HepG2 (cell line): ENCODE results near the gene SMAD3. TPM values are rescaled to one million over a fixed set of nuclear protein-coding genes. Genes with fewer than 3 reads are reported as not detected.

Experiments used
- ARID5B ChIP-seq: IDR thresholded peaks from 2 replicates; pipeline ENCODE4 v1.4.0; 2020; ENCODE audit warnings: mild to moderate bottlenecking, missing genetic modification reagents
- DDIT3 ChIP-seq: sonication (generic); formaldehyde crosslinking; IDR thresholded peaks from 2 replicates; pipeline ENCODE4 v1.4.0; 2020; ENCODE audit warnings: mild to moderate bottlenecking, missing genetic modification reagents
- HMG20A ChIP-seq: IDR thresholded peaks from 2 replicates; pipeline ENCODE4 v1.6.1; 2016; ENCODE audit warnings: borderline replicate concordance
- HMGXB3 ChIP-seq: sonication (generic); formaldehyde crosslinking; IDR thresholded peaks from 2 replicates; pipeline ENCODE4 v1.4.0; 2020; ENCODE audit warnings: missing genetic modification reagents, borderline replicate concordance
- HNF4A ChIP-seq: sonication (generic); formaldehyde crosslinking; IDR thresholded peaks from 2 replicates; pipeline ENCODE4 v1.4.0; 2020; ENCODE audit warnings: missing genetic modification reagents
- MTA1 ChIP-seq: sonication (generic); formaldehyde crosslinking; IDR thresholded peaks from 2 replicates; pipeline ENCODE4 v1.4.0; 2020; ENCODE audit warnings: missing genetic modification reagents, mild to moderate bottlenecking, borderline replicate concordance
- PRPF4 ChIP-seq: fragments of 200-400 bp; formaldehyde crosslinking; IDR thresholded peaks from 2 replicates; pipeline ENCODE4 v1.6.1; 2016; ENCODE audit warnings: low read length, low read depth; ENCODE audit not compliant: poor library complexity, severe bottlenecking
- ZBTB39 ChIP-seq: sonication (generic); formaldehyde crosslinking; IDR thresholded peaks from 2 replicates; pipeline ENCODE4 v1.5.0; 2020; ENCODE audit warnings: missing genetic modification reagents
- ZNF281 ChIP-seq: sonication (generic); formaldehyde crosslinking; IDR thresholded peaks from 2 replicates; pipeline ENCODE4 v1.4.0; 2020; ENCODE audit warnings: missing genetic modification reagents, borderline replicate concordance
- ZNF282 ChIP-seq: fragments of 450-650 bp; IDR thresholded peaks from 2 replicates; pipeline ENCODE4 v1.6.1; 2018; ENCODE audit not compliant: partially characterized antibody
- ZNF33B ChIP-seq: sonication (generic); formaldehyde crosslinking; IDR thresholded peaks from 2 replicates; pipeline ENCODE4 v1.5.1; 2020; ENCODE audit warnings: mild to moderate bottlenecking, missing genetic modification reagents
- ZNF414 ChIP-seq: sonication (generic); formaldehyde crosslinking; IDR thresholded peaks from 2 replicates; pipeline ENCODE4 v1.5.0; 2020; ENCODE audit warnings: missing genetic modification reagents
- ZNF451 ChIP-seq: sonication (generic); formaldehyde crosslinking; IDR thresholded peaks from 2 replicates; pipeline ENCODE4 v1.5.0; 2020; ENCODE audit warnings: mild to moderate bottlenecking, missing genetic modification reagents
- ZNF777 ChIP-seq: sonication (generic); formaldehyde crosslinking; IDR thresholded peaks from 2 replicates; pipeline ENCODE4 v1.4.0; 2020; ENCODE audit warnings: missing genetic modification reagents
- polyA plus RNA-seq, 8 experiments: library from polyadenylated mRNA; depleted of rRNA in 3 of 8; stranded (reverse) in 7 of 8; unstranded in 1 of 8; fragments of >200 nt; fragmentation: Illumina TruSeq in 4 of 8; extraction: Trizol in 4 of 8; gene quantifications; 2 replicates each; pipeline versions ENCODE4 v1.2.1 to v1.2.3, GENCODE V29; 2011 to 2016; ENCODE audit warnings: low read depth in 4 of 8, missing spikeins in 1 of 8, mixed read lengths in 1 of 8; ENCODE audit not compliant: insufficient read depth in 1 of 8
- total RNA-seq, 5 experiments: library from RNA; depleted of rRNA; stranded (reverse); fragments of >200 nt; fragmentation: Illumina TruSeq; extraction: Trizol; gene quantifications; 2 replicates each; pipeline ENCODE4 v1.2.3, GENCODE V29; 2016; ENCODE audit warnings: low read depth in 1 of 5

Gene SMAD3
- total and polyA plus RNA-seq, 2 of the 13 experiments (the other 11 are each of a cell fraction or from before 2014, with no cell fraction given): 8.6 to 56.3 TPM

GRCh38 chr15:67098768-67099282 lies 33.4 kb downstream of the SMAD3 start (continued):
- no peak for TF ChIP-seq HMGXB3 (CRISPR knock-in tag)
- TF ChIP-seq ZNF451: no peak
- TF ChIP-seq PRPF4: no peak
- no peak for TF ChIP-seq ZNF777 (CRISPR knock-in tag)
- TF ChIP-seq ZNF282: no peak
- no peak for TF ChIP-seq MTA1 (CRISPR knock-in tag)
- peak; percentile 61; the same call in 1 of the 2 replicates for TF ChIP-seq ARID5B (CRISPR knock-in tag)
- peak; percentile 68; the same call in 1 of the 2 replicates for TF ChIP-seq ZNF414 (CRISPR knock-in tag)
- 0 out of 2 replicates have a peak, but pooled peaks have one; percentile 12 for TF ChIP-seq HMG20A (CRISPR knock-in tag)
- peak; percentile 55; the same call in 1 of the 2 replicates for TF ChIP-seq ZNF281 (CRISPR knock-in tag)
- TF ChIP-seq ZNF33B: no peak
- peak; percentile 94 for TF ChIP-seq HNF4A
- TF ChIP-seq DDIT3: no peak
- 0 out of 2 replicates have a peak, but pooled peaks have one; percentile 74 for TF ChIP-seq ZBTB39 (CRISPR knock-in tag)
